GM23338 (cell line): ENCODE results near the gene DSE. TPM values are rescaled to one million over a fixed set of nuclear protein-coding genes. Genes with fewer than 3 reads are reported as not detected.

ENCODE experiments used
- ATAC-seq: fragments of 200-7000 bp; cut with Tn5 transposase; 3 replicates; pipeline ENCODE4 v1.9.1; 2020
- DNase-seq: peaks from one replicate; pipeline ENCODE4 v3.0.0-alpha.2; 2015; ENCODE audit warnings: low spot score
- H2AFZ ChIP-seq: fragments of 200-600 bp; sonication (generic); 2 replicates; pipeline ENCODE4 v1.8.0; 2016; ENCODE audit warnings: antibody characterized with exemption, mild to moderate bottlenecking, moderate library complexity
- H3F3A ChIP-seq: fragments of 200-600 bp; sonication (generic); replicated peaks from 2 replicates; pipeline ENCODE4 v1.8.0; 2017; ENCODE audit warnings: antibody characterized with exemption, mixed run types, low read depth
- H3K27ac ChIP-seq: fragments of 200-600 bp; sonication (generic); 2 replicates; pipeline ENCODE4 v1.6.1; 2016; ENCODE audit warnings: low read depth
- H3K27me3 ChIP-seq: fragments of 200-600 bp; sonication (generic); 2 replicates; pipeline ENCODE4 v1.8.0; 2016; ENCODE audit warnings: mild to moderate bottlenecking, mixed run types, moderate library complexity; ENCODE audit not compliant: insufficient read depth
- H3K36me3 ChIP-seq: fragments of 200-600 bp; sonication (generic); 2 replicates; pipeline ENCODE4 v1.8.0; 2016; ENCODE audit warnings: mild to moderate bottlenecking; ENCODE audit not compliant: insufficient read depth
- H3K4me1 ChIP-seq: fragments of 200-600 bp; sonication (generic); 2 replicates; pipeline ENCODE4 v1.8.0; 2016; ENCODE audit warnings: mild to moderate bottlenecking, moderate library complexity; ENCODE audit not compliant: insufficient read depth
- H3K4me2 ChIP-seq: fragments of 200-600 bp; sonication (generic); 2 replicates; pipeline ENCODE4 v1.7.1; 2017; ENCODE audit warnings: mixed run types
- H3K4me3 ChIP-seq: fragments of 200-600 bp; sonication (generic); 2 replicates; pipeline ENCODE4 v1.6.1; 2016; ENCODE audit warnings: mixed run types
- H3K79me2 ChIP-seq: fragments of 200-600 bp; sonication (generic); replicated peaks from 2 replicates; pipeline ENCODE4 v1.8.0; 2017; ENCODE audit warnings: mild to moderate bottlenecking; ENCODE audit not compliant: insufficient read depth
- H3K9me2 ChIP-seq: fragments of 200-600 bp; sonication (generic); 2 replicates; pipeline ENCODE4 v1.8.0; 2017; ENCODE audit not compliant: insufficient read depth
- H4K20me1 ChIP-seq: fragments of 200-600 bp; sonication (generic); replicated peaks from 2 replicates; pipeline ENCODE4 v1.8.0; 2017; ENCODE audit warnings: mild to moderate bottlenecking; ENCODE audit not compliant: insufficient read depth
- H3K27ac Mint-ChIP-seq: 2 replicates; pipeline ENCODE4 v1.8.0; 2020; ENCODE audit warnings: inconsistent platforms, mild to moderate bottlenecking, moderate library complexity, mixed read lengths
- H3K27me3 Mint-ChIP-seq: 3 replicates; pipeline ENCODE4 v1.8.0; 2022; ENCODE audit warnings: low read depth, mild to moderate bottlenecking, moderate library complexity, mixed read lengths, inconsistent platforms; ENCODE audit not compliant: insufficient read depth, poor library complexity
- H3K36me3 Mint-ChIP-seq: 3 replicates; pipeline ENCODE4 v1.8.0; 2021; ENCODE audit warnings: low read depth, mild to moderate bottlenecking, inconsistent platforms, moderate library complexity, mixed read lengths
- H3K4me1 Mint-ChIP-seq: 3 replicates; pipeline ENCODE4 v1.8.0; 2020; ENCODE audit warnings: mild to moderate bottlenecking, inconsistent platforms, mixed read lengths
- H3K4me3 Mint-ChIP-seq: 3 replicates; pipeline ENCODE4 v1.8.0; 2021; ENCODE audit warnings: moderate library complexity, mild to moderate bottlenecking, inconsistent platforms, mixed read lengths
- H3K9me3 Mint-ChIP-seq: 3 replicates; pipeline ENCODE4 v1.8.0; 2020; ENCODE audit warnings: moderate library complexity, mild to moderate bottlenecking, inconsistent platforms, mixed read lengths
- CREB1 ChIP-seq: fragments of 250-450 bp; sonication (Bioruptor Pico); IDR thresholded peaks from 2 replicates; pipeline ENCODE4 v1.5.0; 2020; ENCODE audit warnings: low read depth, mild to moderate bottlenecking, moderate library complexity
- EZH2 ChIP-seq: fragments of 200-600 bp; sonication (generic); IDR thresholded peaks from one replicate; pipeline ENCODE4 v1.8.0; 2017; ENCODE audit warnings: antibody characterized with exemption, mild to moderate bottlenecking, low read depth; ENCODE audit not compliant: unreplicated experiment
- EZH2phosphoT487 ChIP-seq: fragments of 200-600 bp; sonication (generic); IDR thresholded peaks from one replicate; pipeline ENCODE4 v1.8.1; 2018; ENCODE audit warnings: antibody characterized with exemption; ENCODE audit not compliant: unreplicated experiment
- JUNB ChIP-seq: IDR thresholded peaks from one replicate; pipeline ENCODE4 v1.6.1; 2016; ENCODE audit warnings: antibody characterized with exemption; ENCODE audit not compliant: unreplicated experiment
- NANOG ChIP-seq: IDR thresholded peaks from 2 replicates; pipeline ENCODE4 v1.6.1; 2016; ENCODE audit warnings: antibody characterized with exemption, borderline replicate concordance
- POLR2AphosphoS5 ChIP-seq: IDR thresholded peaks from 2 replicates; pipeline ENCODE4 v1.6.1; 2016; ENCODE audit warnings: antibody characterized with exemption, low read depth
- STAT1 ChIP-seq: IDR thresholded peaks from one replicate; pipeline ENCODE4 v1.6.1; 2016; ENCODE audit warnings: antibody characterized with exemption; ENCODE audit not compliant: unreplicated experiment
- ZNF114 ChIP-seq: fragments of 250-450 bp; sonication (Bioruptor Pico); IDR thresholded peaks from 2 replicates; pipeline ENCODE4 v1.5.0; 2020; ENCODE audit warnings: mild to moderate bottlenecking, moderate library complexity
- ZNF331 ChIP-seq: fragments of 250-450 bp; sonication (Bioruptor Pico); IDR thresholded peaks from 2 replicates; pipeline ENCODE4 v1.5.0; 2020; ENCODE audit warnings: low read depth, mild to moderate bottlenecking, moderate library complexity
- polyA plus RNA-seq: library from polyadenylated mRNA; unstranded; fragments of >200 nt; fragmentation: Nextera tagmentation; extraction: Ambion mirVana; gene quantifications from 2 replicates; pipeline ENCODE4 v1.2.1, GENCODE V29; 2016
- total RNA-seq: library from RNA; depleted of rRNA; stranded (reverse); fragments of >200 nt; shearing (Covaris generic); gene quantifications from 2 replicates; pipeline ENCODE4 v1.2.3, GENCODE V29; 2014
- TF ChIP-seq, protein P1 (sequence below): fragments of 250-450 bp; sonication (Bioruptor Pico); IDR thresholded peaks from 2 replicates; pipeline ENCODE4 v1.5.0; 2020; ENCODE audit warnings: mild to moderate bottlenecking, moderate library complexity
- TF ChIP-seq, protein P2 (sequence below): IDR thresholded peaks from one replicate; pipeline ENCODE4 v1.6.1; 2018; ENCODE audit warnings: antibody characterized with exemption; ENCODE audit not compliant: unreplicated experiment
- TF ChIP-seq, protein P3 (sequence below): IDR thresholded peaks from 2 replicates; pipeline ENCODE4 v1.6.1; 2016; ENCODE audit warnings: antibody characterized with exemption
- TF ChIP-seq, protein P4 (sequence below), 2 experiments: fragments of 200-600 bp in 1 of 2; sonication (generic) in 1 of 2; conservative IDR thresholded peaks; 2 replicates each; pipeline versions ENCODE4 v1.5.1 to v1.6.1; 2016 to 2017; ENCODE audit warnings: antibody characterized with exemption in 2 of 2, low read depth in 2 of 2, mild to moderate bottlenecking in 2 of 2, moderate library complexity in 1 of 2

DSE gene
- total and polyA plus RNA-seq, 2 experiments from 2014 or later: 18.8 to 45.2 TPM

DNA sequence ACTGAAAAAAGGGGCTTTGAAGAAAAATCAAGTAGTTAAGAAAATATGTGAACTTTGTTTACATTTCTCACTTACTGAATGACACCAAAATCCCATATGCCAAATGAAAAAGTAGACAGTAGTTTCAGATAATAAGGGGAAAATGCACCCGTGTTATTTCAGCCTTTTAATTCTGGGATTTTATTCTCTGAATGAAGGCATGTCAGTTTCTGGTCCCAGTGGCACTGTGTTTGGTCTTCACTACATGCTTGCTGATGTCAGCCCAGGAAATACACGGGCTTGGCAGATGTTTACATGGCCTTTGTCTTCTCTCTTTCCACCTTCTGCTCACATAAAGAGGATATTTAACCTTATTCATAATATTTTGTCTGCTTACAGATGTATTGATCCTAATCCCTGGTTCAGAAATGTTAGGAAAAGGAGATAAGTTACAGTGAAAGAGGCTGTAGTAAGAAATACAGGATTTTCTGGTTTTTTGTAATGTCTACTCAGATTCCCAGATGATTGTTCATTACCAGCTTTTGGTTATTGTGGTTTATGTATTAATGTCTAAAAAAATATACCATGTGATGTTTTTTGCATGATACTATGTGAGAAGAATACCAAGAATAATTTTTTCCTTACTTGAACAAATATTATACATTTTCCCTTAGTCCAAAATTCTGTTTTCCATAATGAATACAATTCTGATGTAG, 27.7 kb downstream of the DSE start:
- DNase-seq: no peak
- no peaks in the 10 kb centered on the region for H3K9me2 ChIP-seq
- H3K27me3 ChIP-seq: no peaks in the 10 kb centered on the region
- no peak overlapping the region for H3K27ac ChIP-seq
- H3F3A ChIP-seq: no peaks in the 10 kb centered on the region
- H3K27ac Mint-ChIP-seq: peak overlapping the region; percentile 81; the same call in 1 of the 2 replicates
- no peak for TF ChIP-seq ZNF114
- TF ChIP-seq EZH2phosphoT487: no peak
- TF ChIP-seq STAT1: no peak
- no peak for TF ChIP-seq CREB1 (CRISPR knock-in tag)
- TF ChIP-seq, protein P1, sequence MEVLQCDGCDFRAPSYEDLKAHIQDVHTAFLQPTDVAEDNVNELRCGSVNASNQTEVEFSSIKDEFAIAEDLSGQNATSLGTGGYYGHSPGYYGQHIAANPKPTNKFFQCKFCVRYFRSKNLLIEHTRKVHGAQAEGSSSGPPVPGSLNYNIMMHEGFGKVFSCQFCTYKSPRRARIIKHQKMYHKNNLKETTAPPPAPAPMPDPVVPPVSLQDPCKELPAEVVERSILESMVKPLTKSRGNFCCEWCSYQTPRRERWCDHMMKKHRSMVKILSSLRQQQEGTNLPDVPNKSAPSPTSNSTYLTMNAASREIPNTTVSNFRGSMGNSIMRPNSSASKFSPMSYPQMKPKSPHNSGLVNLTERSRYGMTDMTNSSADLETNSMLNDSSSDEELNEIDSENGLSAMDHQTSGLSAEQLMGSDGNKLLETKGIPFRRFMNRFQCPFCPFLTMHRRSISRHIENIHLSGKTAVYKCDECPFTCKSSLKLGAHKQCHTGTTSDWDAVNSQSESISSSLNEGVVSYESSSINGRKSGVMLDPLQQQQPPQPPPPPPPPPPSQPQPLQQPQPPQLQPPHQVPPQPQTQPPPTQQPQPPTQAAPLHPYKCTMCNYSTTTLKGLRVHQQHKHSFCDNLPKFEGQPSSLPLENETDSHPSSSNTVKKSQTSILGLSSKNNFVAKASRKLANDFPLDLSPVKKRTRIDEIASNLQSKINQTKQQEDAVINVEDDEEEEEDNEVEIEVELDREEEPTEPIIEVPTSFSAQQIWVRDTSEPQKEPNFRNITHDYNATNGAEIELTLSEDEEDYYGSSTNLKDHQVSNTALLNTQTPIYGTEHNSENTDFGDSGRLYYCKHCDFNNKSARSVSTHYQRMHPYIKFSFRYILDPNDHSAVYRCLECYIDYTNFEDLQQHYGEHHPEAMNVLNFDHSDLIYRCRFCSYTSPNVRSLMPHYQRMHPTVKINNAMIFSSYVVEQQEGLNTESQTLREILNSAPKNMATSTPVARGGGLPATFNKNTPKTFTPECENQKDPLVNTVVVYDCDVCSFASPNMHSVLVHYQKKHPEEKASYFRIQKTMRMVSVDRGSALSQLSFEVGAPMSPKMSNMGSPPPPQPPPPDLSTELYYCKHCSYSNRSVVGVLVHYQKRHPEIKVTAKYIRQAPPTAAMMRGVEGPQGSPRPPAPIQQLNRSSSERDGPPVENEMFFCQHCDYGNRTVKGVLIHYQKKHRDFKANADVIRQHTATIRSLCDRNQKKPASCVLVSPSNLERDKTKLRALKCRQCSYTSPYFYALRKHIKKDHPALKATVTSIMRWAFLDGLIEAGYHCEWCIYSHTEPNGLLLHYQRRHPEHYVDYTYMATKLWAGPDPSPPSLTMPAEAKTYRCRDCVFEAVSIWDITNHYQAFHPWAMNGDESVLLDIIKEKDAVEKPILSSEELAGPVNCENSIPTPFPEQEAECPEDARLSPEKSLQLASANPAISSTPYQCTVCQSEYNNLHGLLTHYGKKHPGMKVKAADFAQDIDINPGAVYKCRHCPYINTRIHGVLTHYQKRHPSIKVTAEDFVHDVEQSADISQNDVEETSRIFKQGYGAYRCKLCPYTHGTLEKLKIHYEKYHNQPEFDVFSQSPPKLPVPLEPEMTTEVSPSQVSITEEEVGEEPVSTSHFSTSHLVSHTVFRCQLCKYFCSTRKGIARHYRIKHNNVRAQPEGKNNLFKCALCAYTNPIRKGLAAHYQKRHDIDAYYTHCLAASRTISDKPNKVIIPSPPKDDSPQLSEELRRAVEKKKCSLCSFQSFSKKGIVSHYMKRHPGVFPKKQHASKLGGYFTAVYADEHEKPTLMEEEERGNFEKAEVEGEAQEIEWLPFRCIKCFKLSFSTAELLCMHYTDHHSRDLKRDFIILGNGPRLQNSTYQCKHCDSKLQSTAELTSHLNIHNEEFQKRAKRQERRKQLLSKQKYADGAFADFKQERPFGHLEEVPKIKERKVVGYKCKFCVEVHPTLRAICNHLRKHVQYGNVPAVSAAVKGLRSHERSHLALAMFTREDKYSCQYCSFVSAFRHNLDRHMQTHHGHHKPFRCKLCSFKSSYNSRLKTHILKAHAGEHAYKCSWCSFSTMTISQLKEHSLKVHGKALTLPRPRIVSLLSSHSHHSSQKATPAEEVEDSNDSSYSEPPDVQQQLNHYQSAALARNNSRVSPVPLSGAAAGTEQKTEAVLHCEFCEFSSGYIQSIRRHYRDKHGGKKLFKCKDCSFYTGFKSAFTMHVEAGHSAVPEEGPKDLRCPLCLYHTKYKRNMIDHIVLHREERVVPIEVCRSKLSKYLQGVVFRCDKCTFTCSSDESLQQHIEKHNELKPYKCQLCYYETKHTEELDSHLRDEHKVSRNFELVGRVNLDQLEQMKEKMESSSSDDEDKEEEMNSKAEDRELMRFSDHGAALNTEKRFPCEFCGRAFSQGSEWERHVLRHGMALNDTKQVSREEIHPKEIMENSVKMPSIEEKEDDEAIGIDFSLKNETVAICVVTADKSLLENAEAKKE (CRISPR knock-in tag): no peak
- no peak for TF ChIP-seq JUNB
- TF ChIP-seq, protein P2, sequence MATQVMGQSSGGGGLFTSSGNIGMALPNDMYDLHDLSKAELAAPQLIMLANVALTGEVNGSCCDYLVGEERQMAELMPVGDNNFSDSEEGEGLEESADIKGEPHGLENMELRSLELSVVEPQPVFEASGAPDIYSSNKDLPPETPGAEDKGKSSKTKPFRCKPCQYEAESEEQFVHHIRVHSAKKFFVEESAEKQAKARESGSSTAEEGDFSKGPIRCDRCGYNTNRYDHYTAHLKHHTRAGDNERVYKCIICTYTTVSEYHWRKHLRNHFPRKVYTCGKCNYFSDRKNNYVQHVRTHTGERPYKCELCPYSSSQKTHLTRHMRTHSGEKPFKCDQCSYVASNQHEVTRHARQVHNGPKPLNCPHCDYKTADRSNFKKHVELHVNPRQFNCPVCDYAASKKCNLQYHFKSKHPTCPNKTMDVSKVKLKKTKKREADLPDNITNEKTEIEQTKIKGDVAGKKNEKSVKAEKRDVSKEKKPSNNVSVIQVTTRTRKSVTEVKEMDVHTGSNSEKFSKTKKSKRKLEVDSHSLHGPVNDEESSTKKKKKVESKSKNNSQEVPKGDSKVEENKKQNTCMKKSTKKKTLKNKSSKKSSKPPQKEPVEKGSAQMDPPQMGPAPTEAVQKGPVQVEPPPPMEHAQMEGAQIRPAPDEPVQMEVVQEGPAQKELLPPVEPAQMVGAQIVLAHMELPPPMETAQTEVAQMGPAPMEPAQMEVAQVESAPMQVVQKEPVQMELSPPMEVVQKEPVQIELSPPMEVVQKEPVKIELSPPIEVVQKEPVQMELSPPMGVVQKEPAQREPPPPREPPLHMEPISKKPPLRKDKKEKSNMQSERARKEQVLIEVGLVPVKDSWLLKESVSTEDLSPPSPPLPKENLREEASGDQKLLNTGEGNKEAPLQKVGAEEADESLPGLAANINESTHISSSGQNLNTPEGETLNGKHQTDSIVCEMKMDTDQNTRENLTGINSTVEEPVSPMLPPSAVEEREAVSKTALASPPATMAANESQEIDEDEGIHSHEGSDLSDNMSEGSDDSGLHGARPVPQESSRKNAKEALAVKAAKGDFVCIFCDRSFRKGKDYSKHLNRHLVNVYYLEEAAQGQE: no peak
- no peak for TF ChIP-seq ZNF331 (CRISPR knock-in tag)
- no peak for TF ChIP-seq NANOG
- TF ChIP-seq EZH2: no peak
- TF ChIP-seq, protein P3, sequence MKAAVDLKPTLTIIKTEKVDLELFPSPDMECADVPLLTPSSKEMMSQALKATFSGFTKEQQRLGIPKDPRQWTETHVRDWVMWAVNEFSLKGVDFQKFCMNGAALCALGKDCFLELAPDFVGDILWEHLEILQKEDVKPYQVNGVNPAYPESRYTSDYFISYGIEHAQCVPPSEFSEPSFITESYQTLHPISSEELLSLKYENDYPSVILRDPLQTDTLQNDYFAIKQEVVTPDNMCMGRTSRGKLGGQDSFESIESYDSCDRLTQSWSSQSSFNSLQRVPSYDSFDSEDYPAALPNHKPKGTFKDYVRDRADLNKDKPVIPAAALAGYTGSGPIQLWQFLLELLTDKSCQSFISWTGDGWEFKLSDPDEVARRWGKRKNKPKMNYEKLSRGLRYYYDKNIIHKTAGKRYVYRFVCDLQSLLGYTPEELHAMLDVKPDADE: no peak
- no peak for TF ChIP-seq POLR2AphosphoS5
- TF ChIP-seq, protein P4, sequence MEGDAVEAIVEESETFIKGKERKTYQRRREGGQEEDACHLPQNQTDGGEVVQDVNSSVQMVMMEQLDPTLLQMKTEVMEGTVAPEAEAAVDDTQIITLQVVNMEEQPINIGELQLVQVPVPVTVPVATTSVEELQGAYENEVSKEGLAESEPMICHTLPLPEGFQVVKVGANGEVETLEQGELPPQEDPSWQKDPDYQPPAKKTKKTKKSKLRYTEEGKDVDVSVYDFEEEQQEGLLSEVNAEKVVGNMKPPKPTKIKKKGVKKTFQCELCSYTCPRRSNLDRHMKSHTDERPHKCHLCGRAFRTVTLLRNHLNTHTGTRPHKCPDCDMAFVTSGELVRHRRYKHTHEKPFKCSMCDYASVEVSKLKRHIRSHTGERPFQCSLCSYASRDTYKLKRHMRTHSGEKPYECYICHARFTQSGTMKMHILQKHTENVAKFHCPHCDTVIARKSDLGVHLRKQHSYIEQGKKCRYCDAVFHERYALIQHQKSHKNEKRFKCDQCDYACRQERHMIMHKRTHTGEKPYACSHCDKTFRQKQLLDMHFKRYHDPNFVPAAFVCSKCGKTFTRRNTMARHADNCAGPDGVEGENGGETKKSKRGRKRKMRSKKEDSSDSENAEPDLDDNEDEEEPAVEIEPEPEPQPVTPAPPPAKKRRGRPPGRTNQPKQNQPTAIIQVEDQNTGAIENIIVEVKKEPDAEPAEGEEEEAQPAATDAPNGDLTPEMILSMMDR (conservative IDR thresholded peaks at IDR 0.05; ENCODE audit: low read depth in 2 of 2): no peak
- H3K4me1 ChIP-seq: peaks cover 12% of the 10 kb centered on the region
- ATAC-seq: no peak
- H3K79me2 ChIP-seq: peaks cover 73% of the 10 kb centered on the region
- no peak overlapping the region for H3K4me2 ChIP-seq
- H3K27me3 Mint-ChIP-seq: no peaks in the 10 kb centered on the region
- H3K36me3 Mint-ChIP-seq: peaks cover 10% of the 10 kb centered on the region
- H3K9me3 Mint-ChIP-seq: no peaks in the 10 kb centered on the region
- no peak overlapping the region for H2AFZ ChIP-seq
- peaks cover 32% of the 10 kb centered on the region for H3K4me1 Mint-ChIP-seq
- peaks cover 4% of the 10 kb centered on the region; the same call in 1 of the 2 replicates for H3K36me3 ChIP-seq
- H3K4me3 Mint-ChIP-seq: no peak overlapping the region
- H4K20me1 ChIP-seq: 0 out of 2 replicates have a peak, but pooled peaks cover 3% of the 10 kb centered on the region
- H3K4me3 ChIP-seq: no peak overlapping the region
